GM21786 (cell line): ENCODE data around the gene ARHGAP31.

Experiments used
- ATAC-seq: cut with Tn5 transposase; IDR thresholded peaks from one replicate; pipeline ENCODE4 v1.9.1; 2021; ENCODE audit not compliant: unreplicated experiment

The ARHGAP31 gene

DNA sequence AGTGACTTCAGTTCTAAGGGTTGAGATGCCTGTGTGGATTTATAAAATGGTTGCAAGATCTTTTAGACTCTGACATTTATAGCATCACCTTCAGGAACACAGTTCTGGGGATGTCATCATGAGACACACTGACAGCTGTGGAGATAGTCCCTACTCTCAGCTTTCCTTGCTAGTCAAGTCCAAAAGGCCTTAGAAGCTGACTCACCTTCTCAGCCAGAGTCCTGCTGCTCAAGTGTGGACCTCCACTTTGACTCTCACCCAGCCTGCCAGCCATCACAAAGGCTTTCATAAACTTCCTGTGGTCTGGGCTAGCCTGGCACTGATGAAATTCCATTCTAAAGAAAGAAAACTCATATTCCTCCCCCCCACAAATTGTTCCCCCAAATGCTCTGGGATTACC, 124.5 kb downstream of the ARHGAP31 start:
- ATAC-seq = no peak

GRCh38 chr3:119420196-119420595, 126.0 kb downstream of the ARHGAP31 start:
- no peak for ATAC-seq

DNA sequence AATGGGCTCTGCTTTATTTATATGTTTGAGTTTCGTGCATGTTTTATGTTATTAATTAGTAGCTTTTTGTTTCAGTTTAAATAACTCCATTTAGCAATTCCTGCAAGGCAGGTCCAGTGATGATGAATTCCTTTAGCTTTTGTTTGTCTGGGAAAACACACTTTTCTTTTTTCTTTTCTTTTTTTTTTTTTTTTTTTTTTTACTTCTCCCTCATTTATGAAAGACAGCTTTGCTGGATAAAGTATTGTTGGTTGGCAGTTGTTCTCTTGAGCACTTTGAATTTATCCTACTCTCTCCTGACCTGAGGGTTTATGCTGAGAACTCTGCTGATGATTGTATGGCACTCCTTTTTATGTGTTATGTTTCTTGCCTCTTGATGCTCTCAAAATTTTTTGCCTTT, 133.5 kb downstream of the ARHGAP31 start:
- ATAC-seq = no peak

DNA sequence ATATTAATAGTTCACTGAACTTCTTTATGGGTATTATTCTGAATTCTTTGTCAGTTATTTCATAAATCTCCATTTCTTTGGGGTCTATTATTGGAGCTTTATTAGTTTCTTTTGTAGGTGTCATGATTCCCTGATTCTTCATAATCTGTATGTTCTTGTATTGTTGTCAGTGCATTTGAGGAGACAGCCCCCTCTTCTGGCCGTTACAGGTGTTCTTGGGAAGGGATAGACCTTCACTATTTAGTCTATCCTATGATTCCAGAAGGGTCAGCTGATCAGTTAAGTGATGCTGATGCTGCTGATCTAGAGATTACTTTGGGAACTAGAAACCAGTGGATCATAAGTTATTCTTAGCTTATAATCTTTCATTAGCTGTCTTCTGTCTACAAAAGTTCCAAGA, 134.4 kb downstream of the ARHGAP31 start:
- no peak for ATAC-seq

- ATAC-seq = no peak
These were observed 139.6 kb downstream of the ARHGAP31 start for GRCh38 chr3:119433613-119434325.

DNA sequence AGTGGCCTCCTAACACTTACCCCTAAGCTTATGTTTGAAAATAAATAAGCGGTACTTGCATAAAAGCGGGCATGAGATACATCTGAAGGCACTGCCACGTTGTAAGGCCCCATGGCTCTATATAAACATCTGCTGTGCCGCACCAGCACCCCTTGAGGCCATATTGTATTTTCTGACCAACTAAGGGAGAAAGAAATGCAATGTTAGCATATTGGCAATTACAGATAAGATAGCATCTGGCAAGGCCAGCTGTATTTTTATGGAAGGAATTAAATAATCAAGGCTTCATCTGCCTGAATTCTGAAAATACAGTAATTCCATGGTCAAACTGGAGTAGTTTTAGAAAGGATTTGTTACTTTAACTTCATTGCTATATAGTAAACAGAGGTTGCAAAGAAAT, 140.5 kb downstream of the ARHGAP31 start:
- no peak for ATAC-seq

DNA sequence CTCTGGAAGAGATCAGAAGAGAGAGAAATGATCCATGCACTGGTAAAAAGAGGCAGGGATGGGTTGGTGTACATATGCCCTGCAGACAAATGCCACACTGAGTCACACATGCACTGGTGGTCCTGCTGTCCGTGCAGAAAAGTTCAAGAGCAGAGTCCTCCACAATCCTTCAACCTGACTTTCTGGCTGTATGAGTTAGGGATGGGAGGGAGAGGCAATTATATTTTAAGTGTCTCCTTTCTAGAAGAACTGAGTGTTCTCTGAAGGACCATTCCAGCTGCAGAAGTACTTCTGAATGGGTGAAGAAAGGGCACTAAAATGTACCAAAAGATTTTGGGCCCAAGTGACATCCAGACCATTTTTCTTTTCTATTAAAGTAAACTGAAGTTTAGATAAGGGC, 142.8 kb downstream of the ARHGAP31 start:
- no peak for ATAC-seq

- no peak for ATAC-seq
These were observed 143.6 kb downstream of the ARHGAP31 start for GRCh38 chr3:119437691-119438258.

DNA sequence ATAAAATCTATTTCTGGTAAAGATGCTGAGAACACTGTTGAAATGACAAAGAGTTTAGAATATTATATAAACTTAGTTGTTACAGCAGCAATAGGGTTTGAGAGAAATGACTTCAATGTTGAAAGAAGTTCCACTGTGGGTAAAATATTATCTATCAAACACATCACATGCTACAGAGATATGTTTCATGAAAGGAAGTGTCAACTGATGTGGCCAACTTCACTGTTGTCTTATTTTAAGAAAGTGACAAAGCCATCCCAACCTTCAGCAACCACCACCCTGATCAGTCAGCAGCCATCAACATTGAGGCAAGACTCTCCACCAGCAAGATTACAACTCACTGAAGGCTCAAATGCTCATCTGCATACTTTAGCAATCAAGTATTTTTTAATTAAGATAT, 149.0 kb downstream of the ARHGAP31 start:
- no peak for ATAC-seq

GRCh38 chr3:119444590-119444989, 150.4 kb downstream of the ARHGAP31 start:
- ATAC-seq = no peak

- no peak for ATAC-seq
These were observed 159.6 kb downstream of the ARHGAP31 start for GRCh38 chr3:119453822-119454221.

- ATAC-seq = no peak
These were observed 162.3 kb downstream of the ARHGAP31 start for GRCh38 chr3:119456469-119456868.

DNA sequence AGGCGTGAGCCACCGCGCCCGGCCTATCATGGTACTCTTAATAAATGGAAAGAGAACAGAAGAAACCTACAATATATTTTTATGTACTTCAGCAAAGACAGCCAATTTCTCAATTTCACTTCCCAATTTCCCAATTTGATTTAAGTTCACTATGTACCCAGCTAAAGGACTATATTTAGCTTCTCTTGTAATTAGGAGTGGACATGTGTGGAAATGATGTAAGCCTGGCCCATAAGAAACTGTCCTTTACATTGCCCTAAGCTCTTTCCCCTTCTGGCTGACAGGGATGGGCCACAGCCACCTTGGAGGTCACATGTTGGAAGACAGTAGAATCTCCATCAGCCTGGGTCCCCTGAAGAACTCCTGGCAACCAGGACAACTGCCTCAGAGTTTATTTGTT, 163.1 kb downstream of the ARHGAP31 start:
- ATAC-seq = no peak

DNA sequence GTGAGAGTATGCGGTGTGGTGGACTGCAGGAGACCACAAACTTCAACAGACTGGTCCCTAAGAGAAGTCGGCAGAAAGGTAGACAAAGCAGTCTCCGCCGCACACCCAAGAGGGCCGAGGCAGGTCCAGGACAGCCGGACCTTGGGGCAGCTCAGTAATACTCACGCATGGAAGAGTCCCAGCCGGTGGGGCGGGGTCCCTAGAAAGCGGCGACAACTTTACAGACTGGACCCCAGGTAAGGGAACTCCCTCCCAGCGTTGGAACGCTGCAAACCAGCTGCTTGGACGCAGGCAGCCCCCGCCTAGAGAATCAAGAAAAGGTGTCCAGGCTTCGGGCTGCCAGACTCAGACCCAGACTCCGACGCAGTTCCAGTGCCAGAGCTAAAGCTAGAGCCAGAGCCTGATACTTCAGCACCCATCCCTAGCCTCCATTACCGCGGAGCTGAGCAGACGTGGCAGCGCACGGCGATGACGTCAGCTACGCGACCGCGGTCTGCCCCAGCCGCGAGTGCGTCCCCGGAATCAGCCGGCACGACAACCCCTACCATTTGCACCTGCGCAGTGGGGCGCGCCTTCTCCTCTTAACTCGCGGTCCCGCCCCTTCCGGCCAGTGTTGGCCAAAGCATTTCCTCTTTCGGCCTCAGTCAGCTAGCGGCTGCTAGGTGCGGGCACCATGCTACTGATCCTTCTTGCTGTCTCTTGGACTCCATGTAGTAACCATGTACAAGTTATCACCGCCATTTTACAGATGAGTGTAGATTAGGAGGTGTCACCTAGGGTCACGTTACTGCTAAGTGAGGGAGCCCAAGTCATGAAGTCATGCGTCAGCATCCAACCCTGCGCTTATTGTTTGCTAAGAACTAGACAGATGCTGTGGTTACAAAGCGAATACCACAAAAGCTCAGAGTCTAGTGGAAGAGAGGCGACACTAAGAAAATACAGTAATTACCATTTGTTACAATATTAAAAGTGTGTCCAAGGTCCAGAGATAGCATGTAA, 169.3 kb downstream of the ARHGAP31 start, which contains the start of gene TMEM39A:
TSS of gene TMEM39A (minus strand) at position 445 of the 999 bp plus-strand sequence. CDS start 1,541 bp downstream, outside the sequence.
- peak; percentile 94 for ATAC-seq

GRCh38 chr3:119468041-119468440, 173.9 kb downstream of the ARHGAP31 start:
- no peak for ATAC-seq

GRCh38 chr3:119469418-119470189, 175.4 kb downstream of the ARHGAP31 start:
- ATAC-seq = no peak
